Neutrophil (primary cell): Measurements from ENCODE around the gene LETM1.
A peak's percentile ranks its signal among the peaks of the same experiment; 100 is the strongest.

ENCODE experiments used
- H3K27ac ChIP-seq: fragments of 200-600 bp; sonication (generic); 2 replicates; pipeline ENCODE4 v1.5.1; 2016; ENCODE audit warnings: mild to moderate bottlenecking, moderate library complexity
- H3K27me3 ChIP-seq: fragments of 200-600 bp; sonication (generic); 2 replicates; pipeline ENCODE4 v1.6.0; 2016; ENCODE audit warnings: mild to moderate bottlenecking
- H3K36me3 ChIP-seq: fragments of 200-600 bp; sonication (generic); 2 replicates; pipeline ENCODE4 v1.5.1; 2017
- H3K4me1 ChIP-seq, 2 experiments: fragments of 200-600 bp in 1 of 2; sonication (generic) in 1 of 2; 1 replicate in 1 of 2; 2 replicates in 1 of 2; pipeline versions ENCODE4 v1.5.1 to v1.6.1; 2013 to 2016; ENCODE audit warnings: low read depth in 1 of 2, low read length in 1 of 2, mild to moderate bottlenecking in 1 of 2, moderate library complexity in 1 of 2; ENCODE audit not compliant: control insufficient read depth in 1 of 2, insufficient read depth in 1 of 2
- H3K4me3 ChIP-seq, 2 experiments: fragments of 200-600 bp in 1 of 2; sonication (generic) in 1 of 2; 1 replicate in 1 of 2; 2 replicates in 1 of 2; pipeline ENCODE4 v1.5.1; 2013 to 2016; ENCODE audit warnings: low read depth in 1 of 2, low read length in 1 of 2, mild to moderate bottlenecking in 1 of 2, moderate library complexity in 1 of 2
- H3K9me3 ChIP-seq: fragments of 200-600 bp; sonication (generic); 2 replicates; pipeline ENCODE4 v1.5.1; 2016
- CTCF ChIP-seq: fragments of 200-600 bp; sonication (generic); IDR thresholded peaks from 2 replicates; pipeline ENCODE4 v1.5.1; 2016; ENCODE audit warnings: antibody characterized with exemption

The LETM1 gene

GRCh38 chr4:1883583-1883982, 27.6 kb upstream of the LETM1 start:
- Histone ChIP-seq H3K36me3 (no peaks in the 10 kb centered on the region), H3K9me3 (no peaks in the 10 kb centered on the region), H3K27ac (no peak overlapping the region), H3K4me1 (peaks cover 12 to 17% of the 10 kb centered on the region in 2 experiments), H3K27me3 (no peaks in the 10 kb centered on the region), H3K4me3 (no peak overlapping the region)
- no peak for TF ChIP-seq CTCF

DNA sequence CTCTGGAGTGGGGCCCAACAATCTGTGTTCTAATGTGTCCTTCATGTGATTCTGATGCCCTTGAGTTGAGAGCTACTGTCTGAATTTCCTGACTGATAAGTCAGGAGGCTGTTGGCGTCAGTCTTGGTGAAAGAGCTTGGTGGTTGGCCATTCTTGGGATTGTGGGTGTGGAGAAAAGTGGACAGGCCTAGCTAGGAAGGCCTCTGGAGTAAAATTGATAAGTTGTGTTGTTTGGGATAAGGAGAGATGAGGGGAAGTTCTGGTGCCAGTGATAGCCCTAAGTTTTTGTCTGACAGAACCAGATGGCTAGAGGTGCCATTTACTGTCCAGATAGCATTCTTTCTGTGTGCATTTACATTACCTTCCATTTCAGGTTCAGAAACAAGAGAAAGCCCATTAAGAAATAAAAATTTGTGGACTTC, 26.9 kb upstream of the LETM1 start:
- no peaks in the 10 kb centered on the region for H3K27me3 ChIP-seq
- TF ChIP-seq CTCF = no peak
- peaks cover 12 to 17% of the 10 kb centered on the region in 2 experiments for H3K4me1 ChIP-seq
- no peaks in the 10 kb centered on the region for H3K36me3 ChIP-seq
- no peak overlapping the region for H3K4me3 ChIP-seq
- H3K27ac ChIP-seq = no peak overlapping the region
- H3K9me3 ChIP-seq = no peaks in the 10 kb centered on the region

DNA sequence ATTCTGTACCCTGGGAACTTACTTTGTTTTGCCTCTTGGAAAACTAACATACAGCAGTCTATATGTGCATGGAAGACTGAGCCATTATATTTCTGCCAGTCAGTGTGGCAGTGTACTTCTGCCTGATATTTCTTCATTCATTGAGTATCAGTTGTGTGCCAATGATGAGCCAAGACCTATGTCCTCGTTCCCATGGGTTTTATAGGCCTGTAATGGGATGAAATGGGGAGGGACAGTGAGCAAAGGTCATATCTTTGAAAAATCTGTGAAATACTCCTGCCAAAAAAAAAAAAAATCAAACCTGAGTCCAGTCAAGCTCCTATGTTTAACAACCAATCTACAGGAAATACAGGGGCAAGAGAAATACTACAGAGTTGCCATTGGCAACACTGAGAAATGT, 24.4 kb upstream of the LETM1 start:
- no peaks in the 10 kb centered on the region for H3K36me3 ChIP-seq
- no peak for TF ChIP-seq CTCF

GRCh38 chr4:1879485-1879884, 23.5 kb upstream of the LETM1 start:
- H3K4me1 ChIP-seq = peaks cover 12 to 17% of the 10 kb centered on the region in 2 experiments
- no peaks in the 10 kb centered on the region for H3K9me3 ChIP-seq
- no peaks in the 10 kb centered on the region for H3K27me3 ChIP-seq
- TF ChIP-seq CTCF = no peak
- H3K36me3 ChIP-seq = no peaks in the 10 kb centered on the region
- H3K27ac ChIP-seq = peak overlapping the region; percentile 29
- H3K4me3 ChIP-seq = no peak overlapping the region

More for the DNA sequence above, 24.4 kb upstream of the LETM1 start:
- no peak overlapping the region for H3K4me3 ChIP-seq
- no peaks in the 10 kb centered on the region for H3K27me3 ChIP-seq
- no peaks in the 10 kb centered on the region for H3K9me3 ChIP-seq
- H3K27ac ChIP-seq = peak overlapping the region; percentile 29
- peaks cover 12 to 17% of the 10 kb centered on the region in 2 experiments for H3K4me1 ChIP-seq

DNA sequence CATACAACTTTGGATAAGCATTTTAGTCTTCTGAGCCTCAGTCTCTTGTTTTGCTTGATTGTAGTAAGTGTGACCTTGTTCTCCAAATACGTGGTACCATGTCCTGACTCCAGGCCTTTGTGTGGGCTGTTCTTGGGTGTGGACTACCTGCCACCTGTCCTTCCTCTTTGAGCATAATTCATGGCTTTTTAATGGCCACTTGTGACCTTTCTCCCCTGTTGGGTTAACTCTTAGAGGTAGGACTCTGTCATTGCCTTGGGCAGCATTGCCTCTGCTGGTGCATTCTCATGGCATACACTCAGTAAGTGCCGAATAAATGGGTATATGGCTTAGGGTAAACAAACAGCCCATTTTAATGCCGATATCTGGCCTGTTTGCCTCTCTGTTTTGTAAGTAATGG, 18.2 kb upstream of the LETM1 start:
- no peaks in the 10 kb centered on the region for H3K27me3 ChIP-seq
- no peak overlapping the region for H3K27ac ChIP-seq
- H3K9me3 ChIP-seq = no peaks in the 10 kb centered on the region
- H3K4me3 ChIP-seq = no peak overlapping the region
- no peak for TF ChIP-seq CTCF
- peaks cover 21 to 23% of the 10 kb centered on the region in 2 experiments for H3K4me1 ChIP-seq
- H3K36me3 ChIP-seq = no peaks in the 10 kb centered on the region

DNA sequence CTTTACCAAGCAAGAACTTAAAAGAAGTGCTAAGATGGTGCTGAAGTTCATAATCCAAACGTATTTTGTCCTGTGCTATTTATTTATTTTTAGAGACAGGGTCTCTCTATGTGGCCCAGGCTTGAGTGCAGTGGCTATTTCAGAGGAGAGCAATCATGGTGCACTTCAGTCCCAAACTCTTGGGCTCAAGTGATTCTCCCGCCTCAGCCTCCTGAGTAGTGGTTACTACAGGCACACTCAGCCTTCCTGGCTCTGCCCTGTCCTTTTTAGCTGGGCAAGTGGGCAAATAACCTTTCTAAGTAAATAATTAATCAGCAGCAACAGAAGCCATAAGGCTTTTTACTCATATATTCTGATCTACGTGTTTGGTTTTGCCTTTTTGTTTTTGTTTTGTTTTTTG, 17.8 kb upstream of the LETM1 start:
- no peaks in the 10 kb centered on the region for H3K9me3 ChIP-seq
- peaks cover 21 to 23% of the 10 kb centered on the region in 2 experiments for H3K4me1 ChIP-seq
- no peak overlapping the region for H3K27ac ChIP-seq
- no peak for TF ChIP-seq CTCF
- H3K36me3 ChIP-seq = no peaks in the 10 kb centered on the region
- no peak overlapping the region for H3K4me3 ChIP-seq
- no peaks in the 10 kb centered on the region for H3K27me3 ChIP-seq
